ENCODE measurements around the gene CCSER1.

DNA sequence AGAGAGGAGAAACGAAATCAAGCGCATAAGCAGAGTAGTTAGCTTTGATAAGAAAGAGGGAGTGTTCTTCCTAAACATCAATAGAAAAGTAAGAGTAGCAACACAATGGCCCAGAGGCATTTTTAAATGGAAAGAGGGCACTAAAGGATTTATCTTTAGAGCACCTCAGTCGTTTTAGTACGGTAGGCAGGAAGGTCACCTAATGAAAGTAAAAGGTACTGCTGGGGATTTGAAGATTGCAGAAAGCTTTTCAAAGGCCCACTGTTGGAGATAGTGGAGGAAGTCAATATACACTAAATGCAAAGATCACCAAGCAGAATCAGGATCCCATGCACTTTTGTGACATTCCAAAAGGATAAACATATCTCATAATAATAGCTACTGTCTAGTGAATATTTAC, 1508.9 kb downstream of the CCSER1 start:
- TF ChIP-seq EZH2 (IDR thresholded peaks at IDR 0.05; ENCODE audit: borderline replicate concordance, low read depth, low read length, severe bottlenecking): no peak
- TF ChIP-seq, protein P1, sequence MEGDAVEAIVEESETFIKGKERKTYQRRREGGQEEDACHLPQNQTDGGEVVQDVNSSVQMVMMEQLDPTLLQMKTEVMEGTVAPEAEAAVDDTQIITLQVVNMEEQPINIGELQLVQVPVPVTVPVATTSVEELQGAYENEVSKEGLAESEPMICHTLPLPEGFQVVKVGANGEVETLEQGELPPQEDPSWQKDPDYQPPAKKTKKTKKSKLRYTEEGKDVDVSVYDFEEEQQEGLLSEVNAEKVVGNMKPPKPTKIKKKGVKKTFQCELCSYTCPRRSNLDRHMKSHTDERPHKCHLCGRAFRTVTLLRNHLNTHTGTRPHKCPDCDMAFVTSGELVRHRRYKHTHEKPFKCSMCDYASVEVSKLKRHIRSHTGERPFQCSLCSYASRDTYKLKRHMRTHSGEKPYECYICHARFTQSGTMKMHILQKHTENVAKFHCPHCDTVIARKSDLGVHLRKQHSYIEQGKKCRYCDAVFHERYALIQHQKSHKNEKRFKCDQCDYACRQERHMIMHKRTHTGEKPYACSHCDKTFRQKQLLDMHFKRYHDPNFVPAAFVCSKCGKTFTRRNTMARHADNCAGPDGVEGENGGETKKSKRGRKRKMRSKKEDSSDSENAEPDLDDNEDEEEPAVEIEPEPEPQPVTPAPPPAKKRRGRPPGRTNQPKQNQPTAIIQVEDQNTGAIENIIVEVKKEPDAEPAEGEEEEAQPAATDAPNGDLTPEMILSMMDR (IDR thresholded peaks at IDR 0.05; ENCODE audit: borderline replicate concordance, extremely low read depth, low read length, poor library complexity, severe bottlenecking): no peak
